Measurements from ENCODE around the gene NFKBIE.

The NFKBIE gene

DNA sequence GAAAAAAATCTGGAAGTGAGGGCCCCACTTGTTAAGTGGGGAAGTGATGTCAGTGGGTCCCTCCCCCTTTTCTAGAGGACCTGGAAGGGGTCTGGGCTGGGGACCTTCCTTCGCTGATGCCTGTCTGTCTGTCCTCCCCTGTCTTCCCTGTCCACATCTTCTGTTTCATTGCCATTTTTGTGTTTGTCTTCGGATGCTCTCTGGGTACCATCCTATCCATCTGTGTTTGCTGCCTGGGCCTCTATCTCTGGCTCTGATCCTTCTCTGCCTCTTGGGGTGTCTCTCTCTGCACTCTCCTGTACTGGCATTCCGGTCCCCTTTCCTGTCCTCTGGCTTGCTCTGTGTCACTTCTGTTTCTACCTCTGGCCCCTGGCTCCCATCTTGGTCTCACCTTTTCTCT is 7.2 kb upstream of the NFKBIE start:
- DNase-seq: no peak

DNA sequence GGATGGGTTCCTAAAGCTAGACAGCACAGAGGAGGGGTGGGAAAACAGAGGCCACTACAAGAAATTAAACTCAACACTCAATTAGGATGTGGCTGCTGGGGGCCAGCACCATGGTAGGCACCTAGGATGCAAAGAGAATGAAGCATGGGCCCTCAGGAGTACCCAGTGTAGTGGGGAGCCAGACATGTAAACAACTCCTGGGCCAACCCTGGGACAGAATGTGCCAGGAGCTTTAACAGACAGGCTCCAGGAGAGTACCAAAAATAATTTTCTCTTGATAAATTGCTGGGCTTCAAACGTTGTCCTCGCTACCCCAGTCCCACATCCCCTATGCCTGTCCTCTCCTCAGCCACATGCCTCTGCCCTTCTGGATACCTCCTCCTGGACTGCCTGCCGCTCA is 6.6 kb upstream of the NFKBIE start:
- no peak for DNase-seq

DNA sequence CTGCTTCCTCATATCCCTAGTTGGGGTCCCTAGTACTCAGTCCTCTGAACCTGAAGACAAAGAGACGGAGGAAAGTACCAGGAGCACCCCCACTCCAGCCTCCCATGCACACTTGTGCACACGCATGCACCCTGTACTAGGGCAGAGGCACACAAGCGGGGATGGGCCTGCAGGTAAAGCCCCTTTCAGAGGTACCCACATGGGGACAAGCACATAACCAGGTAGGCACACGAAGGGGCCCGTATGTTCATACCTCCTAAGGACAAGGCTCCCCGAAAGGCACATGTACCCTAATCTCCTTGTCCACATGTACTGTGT is 6.0 kb upstream of the NFKBIE start:
- no peak for DNase-seq

DNA sequence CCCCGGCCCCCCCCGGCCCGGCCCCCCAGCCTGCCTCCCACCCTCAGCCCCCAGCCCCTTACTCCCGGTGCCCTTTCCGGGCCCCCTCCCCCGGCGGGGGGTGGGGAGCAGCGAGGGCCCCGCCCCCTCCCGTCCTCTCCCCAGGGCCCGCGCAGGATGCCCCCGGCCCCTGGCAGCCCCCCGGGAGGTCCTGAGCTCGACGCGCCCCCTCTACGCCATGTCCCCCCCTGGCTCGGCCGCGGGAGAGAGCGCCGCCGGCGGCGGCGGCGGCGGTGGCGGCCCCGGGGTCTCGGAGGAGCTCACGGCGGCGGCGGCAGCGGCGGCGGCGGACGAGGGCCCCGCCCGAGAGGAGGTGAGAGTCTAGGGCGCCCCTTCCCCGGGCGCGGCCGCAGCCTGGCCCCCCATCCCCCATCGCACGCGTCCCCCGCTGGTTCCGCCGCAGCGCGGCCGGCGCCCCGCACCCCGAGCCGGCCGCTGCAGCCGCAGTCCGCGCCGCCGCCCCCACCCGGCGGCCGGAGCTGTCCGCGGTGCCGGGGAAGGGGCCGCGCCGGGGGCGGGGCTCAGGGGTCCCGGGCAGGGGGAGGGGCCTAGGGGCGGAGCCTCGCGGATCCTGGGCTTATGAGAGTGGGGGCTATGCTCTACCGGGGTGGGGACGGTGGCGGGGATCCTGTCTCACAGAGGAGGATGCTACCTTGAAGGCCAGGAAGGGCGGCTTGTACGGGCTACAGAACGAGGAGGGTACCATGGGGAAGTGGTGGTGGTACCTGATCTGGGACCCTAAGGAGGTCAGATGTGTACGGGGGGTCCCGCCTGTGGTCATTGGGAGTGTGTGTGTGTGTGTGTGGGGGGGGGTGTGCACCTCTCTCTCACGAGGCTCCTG is 5.4 kb upstream of the NFKBIE start:
- DNase-seq: no peak

DNA sequence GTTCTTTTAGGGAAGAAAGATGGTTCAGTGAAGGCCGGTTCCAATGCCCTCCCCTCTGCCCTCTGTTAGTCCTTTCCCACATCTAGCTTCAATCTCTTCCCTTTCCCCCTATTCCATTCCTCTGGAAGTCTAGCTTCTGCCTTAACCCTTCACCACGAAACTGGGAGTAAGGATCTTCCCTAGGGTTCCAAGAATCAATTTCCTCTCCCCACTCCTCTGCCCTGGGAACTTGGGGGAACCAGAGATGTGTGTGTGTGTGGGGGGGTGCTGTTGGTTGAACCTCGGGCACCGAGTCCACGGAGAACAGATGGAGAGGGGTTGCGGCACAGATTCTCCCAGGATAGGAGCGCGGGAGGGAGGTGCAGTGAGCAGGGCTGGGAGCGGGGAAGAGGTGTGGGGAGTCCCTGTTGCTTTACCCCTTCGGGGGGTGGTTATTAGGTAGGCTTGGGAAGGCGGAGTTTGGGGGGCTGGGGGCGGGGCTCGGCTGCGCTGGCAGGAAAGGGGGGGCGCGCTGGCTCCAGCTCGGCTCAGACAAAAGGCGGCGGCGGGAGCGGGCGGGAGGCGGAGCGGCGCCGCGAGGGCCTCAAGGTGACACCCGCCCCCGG is 4.7 kb upstream of the NFKBIE start, which contains the start of gene TMEM151B:
TSS of gene TMEM151B (plus strand) at position 530 of the 605 bp plus-strand sequence. CDS start 293 bp downstream, outside the sequence.
- no peak for DNase-seq

DNA sequence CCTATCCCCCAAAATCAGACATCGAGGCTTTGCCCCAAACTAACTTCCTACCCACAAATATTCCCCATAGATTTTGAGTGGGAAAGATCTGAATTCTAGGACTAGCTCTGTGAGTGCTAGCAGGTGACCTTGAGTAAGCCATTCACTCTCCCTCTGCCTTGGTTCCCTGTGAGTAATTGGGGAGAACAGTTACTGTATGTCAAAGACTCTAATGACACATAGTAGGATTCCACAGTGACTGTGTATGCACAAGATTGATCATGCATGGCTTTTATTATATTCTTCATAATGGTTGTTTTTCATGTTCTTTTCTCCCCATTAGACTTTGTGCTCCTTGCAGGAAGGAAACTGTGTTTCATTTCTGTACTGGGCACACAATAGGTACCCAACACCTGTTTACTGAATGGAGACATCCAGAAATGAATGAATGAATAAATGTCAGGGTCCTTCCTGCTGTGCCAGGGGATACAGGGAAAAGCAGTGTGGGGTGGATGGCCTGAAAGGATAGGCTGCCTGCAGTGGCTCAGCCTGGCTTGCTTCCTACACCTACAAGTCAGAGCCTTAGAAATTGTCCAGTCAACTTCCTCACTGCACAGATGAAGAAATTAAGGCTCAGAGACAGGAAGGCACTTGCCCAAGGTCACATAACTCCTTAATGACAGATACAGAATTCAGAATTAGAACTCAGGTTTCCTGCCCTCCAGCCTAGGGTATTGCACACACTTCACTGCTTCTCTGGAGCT is 4.0 kb upstream of the NFKBIE start:
- no peak for DNase-seq

DNA sequence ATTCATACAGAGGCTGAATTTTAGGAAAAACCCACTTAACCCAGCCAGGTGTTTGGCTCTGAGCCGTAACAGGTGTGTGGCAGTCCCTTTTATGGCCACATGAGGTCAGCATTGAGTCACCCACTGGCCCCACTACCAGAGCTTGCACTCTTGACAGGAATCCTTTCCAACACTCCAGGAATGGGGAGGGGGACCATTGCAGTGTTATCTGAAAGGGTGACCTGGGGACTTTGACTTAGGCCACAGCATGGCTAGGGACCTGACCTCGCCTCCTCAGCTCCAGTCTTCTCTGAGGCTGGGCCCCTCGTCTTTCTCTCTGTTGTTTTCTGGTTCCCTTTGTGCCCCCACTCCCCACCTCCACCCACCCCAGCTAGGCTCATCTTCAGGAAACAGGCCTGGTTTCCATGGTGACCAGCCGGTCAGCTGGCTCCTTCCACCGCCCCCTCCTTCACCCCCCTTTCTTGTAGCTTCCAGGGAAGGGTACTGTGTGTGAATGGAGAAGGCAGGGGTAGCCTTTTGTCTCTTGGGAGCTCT is 2.8 kb upstream of the NFKBIE start:
- no peak for DNase-seq

DNA sequence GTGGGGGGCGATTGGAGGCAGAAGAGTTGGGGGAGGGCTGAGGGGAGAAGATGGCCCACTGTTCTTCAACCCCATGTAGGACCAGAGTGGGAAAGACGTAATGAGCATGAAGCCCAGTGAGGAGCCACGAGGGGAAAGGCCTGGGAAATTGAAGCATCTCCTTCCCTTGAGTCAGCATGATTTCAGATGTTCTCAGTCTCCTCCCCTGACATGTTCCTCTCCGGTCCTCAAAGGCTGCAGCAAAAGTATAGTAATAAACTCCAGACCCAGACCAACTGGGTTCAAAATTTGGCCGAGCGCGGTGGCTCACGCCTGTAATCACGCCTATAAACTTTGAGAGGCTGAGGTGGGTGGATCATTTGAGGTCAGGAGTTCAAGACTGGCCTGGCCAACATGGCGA is 1.9 kb upstream of the NFKBIE start:
- DNase-seq: no peak

DNA sequence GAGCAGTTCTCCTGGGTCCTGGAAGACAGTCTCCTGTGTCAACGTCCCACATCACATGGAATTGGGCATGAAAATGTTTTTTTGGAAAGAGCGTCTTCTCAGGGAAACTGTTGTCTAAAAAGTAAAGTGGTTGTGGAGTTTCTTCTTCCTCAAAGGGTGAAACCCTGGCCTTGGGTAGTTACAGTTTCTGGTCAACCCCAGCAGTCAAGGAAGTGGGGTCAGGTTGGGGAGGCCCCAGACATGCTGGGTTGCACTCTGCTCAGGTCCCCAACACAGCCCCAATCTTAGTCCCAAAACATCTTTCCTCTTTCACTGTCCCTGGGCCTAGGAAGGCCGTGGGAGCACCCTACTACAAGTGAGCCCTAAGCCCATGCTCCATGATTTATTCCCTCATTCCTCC is 996 bp upstream of the NFKBIE start:
- no peak for DNase-seq

DNA sequence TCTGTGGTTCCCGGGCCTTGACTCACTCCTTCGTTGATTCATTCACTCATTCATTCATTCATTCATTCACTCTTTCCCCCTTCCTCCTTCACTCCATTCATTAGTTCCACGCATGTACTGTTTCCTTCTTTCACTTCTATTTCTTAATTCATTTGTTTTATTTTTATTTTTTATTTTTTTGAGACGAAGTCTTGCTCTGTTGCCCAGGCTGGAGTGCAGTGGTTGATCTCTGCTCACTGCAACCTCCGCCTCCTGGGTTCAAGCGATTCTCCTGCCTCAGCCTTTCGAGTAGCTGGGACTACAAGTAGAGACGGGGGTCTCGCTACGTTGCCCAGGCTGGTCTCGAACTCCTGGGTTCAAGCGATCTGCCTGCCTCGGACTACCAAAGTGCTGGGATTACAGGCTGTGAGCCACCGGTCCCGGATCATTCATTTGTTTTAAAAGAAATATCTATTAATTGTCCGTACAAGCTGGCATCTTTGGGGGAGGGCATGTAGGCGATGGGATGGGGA is 427 bp upstream of the NFKBIE start:
- DNase-seq: no peak

DNA sequence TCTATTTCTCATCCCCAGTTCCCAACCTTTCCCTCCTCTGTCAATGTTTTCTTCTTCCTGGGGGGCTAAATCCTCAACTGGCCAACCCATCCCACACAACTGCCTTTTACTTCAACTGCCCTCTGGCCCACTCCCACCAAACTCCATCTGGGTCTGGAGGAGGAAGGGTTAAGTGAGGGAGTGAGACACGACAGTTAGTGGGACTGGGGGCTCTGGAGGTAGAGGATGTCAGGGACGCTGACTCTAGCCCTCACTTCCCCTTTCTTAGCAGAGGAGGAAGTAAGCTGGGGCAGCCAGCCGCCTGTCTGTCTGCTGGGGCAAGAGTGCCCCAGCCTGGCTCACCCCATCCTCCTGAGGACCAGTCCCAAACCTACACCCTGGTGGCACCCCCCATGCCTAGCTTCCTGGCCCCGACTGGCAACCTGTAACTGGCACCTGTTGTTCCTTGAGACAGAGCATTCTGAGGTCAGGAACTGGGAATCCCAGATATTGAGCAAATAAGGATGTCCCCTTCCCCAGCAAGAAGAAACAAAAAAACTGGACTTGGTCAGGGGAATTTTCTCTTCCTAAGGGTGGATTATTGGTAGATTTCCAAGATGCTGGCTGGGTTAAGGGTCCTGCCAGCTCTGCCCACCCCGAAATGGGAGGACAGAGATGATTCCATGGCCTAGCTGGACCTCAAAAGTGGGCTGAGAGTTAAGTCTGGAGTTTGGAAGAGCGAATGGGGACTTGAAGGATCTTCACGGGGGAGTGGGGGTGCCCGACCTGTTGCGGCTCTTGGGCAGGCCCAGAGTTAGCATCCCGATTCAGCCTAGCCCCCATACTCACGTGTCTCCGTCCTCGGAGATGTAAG is 971 bp downstream of the NFKBIE start:
- DNase-seq: no peak

DNA sequence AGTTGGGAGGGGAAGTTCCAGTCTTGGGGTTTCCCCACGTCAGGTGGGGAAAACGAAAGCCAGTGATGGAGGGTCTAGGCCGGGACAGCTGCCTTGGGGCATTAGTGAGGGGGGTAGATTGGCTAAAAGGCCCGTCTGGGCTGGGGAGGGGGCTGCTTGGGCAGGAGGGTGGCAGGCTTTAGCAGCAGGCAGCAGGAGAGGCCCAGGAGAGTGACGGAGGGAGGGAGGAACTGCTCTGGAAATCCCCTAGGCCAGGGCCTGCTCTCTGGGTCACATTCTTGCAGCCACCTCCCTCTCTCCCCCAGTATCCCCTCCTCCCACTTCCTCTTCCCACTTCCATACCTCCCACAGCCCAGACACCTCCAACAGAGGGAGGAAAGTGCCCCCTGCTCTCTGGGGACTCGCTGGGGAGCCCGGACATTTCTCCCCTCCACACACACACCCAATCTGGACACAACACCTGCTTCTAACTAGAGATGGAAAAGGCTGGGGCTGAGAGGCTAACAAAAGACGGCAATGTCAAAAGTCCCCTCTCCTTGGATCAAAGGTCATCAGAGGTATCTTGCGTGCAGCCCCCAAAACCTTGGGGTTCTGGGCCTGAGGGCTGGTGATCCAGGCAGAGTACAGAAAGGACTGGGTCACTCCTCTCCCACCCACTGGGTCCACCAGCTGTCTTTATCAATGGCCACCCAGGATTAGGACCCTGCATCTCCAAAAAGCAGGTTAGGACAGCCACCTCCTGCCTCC is 1.8 kb downstream of the NFKBIE start:
- no peak for DNase-seq

DNA sequence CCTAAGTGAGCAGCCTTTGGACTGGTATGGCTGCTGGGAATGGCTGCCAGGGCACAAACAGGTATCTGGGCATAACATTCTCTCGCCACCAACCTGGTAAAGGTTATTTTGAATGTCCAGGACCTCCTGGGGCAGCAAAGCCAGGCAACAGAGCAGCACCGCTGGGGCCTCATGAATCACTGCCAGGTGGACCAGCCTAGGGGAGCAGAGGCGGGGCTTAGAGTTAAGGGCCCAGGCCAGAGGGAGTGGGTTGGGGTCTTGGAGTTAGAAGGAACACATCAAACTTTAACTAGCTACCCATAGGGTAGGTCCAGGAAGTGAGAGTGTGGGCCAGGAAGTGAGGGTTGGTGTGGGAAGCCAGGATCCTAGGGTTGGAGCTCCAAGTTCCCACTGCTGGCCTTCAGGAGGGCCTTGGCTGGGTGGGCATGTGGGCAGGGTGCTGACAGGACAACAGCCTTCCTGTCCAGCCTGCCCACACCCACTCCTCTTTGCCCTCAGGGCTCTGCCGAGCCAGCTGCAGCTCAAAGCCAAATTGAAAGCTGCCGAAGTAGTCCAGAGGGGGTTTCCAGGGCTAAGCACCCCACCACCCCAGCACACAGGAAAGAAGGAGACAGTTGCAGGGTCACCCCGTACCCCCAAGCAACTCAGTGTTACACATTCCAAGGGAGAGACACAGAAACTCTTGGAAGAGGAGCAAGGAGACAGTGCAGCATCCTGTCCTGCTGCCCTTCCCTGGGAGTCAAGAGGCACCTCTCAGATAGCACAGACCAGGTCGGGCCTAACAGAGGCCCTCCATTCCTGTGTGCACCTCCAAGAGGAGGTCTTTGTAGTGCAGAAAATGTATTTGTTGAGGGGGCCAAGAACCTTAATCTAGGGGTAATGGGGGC is 2.6 kb downstream of the NFKBIE start:
- DNase-seq: no peak

DNA sequence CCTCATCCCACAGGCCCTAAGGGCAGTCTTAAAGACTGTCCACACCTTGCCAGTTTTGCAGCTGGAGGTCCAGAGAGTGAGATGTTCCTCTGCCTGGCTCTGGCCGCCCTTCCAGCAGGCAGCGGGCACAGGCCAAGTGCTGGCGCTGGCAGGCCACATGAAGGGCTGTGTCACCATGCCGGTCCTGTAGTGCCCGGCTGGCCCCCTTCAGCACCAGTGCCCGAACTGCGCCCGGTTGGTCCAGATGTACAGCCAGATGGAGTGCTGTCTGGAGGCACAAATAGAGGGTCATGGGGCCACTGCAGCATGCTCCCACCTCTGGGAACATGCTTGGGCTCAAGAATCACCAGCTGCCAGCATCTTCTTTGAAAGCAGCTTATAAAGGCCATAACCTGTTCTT is 3.8 kb downstream of the NFKBIE start:
- no peak for DNase-seq

DNA sequence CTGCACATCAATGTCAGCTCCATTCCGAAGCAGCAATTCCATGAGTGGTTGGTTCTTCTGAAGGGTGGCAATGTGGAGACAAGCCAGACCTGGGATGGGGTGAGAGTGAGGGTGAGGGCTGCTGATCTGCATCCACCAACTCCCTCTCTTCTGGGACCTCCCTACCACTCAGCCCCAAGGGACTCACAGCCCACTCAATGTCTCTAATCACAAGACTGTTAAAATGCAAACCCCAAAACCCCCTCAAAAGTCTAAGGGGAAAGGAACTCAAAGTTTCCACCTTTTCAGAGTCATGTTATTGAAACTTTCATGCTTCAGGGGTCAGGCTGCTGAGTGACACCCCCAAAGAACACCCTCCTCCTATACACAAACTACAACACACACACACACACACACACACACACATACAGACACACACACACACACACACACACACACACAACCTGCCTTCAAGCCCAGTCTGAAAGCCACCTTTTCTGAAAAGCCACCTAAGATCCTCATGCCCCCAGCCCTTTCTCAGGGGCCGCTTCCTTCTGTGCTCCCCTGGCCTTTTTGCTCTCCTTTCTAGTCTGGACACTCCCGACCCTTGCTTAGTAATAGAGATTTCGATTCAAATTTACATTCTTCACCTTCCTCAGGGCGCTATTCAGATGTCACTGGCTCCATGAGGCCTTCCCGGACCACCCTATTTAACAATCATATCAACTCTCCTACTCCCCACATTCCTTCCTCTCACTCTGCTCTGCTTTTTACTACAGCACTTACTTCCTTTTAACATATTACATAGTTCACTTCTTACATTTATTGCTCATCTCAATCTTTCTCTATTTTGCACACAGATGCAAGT is 4.7 kb downstream of the NFKBIE start:
- DNase-seq: no peak

DNA sequence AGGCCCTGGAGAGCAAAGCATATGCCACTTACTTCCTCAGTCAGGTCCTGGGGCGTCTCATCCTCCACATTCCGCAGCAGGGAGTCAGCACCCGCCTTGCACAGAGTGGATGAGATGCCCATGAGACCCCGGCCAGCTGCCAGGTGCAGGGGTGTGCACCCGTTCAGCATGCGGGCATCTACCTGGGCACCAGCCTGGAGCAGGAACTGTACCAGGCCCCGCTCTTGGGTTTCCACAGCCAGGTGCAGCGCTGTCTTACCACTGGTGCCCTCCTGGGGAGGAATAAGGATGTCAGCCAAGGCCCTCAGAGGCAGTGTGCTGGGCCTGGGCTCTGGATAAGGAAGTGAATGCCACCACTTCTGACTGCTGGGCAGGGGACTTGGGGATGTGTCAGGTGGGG is 5.3 kb downstream of the NFKBIE start:
- no peak for DNase-seq

DNA sequence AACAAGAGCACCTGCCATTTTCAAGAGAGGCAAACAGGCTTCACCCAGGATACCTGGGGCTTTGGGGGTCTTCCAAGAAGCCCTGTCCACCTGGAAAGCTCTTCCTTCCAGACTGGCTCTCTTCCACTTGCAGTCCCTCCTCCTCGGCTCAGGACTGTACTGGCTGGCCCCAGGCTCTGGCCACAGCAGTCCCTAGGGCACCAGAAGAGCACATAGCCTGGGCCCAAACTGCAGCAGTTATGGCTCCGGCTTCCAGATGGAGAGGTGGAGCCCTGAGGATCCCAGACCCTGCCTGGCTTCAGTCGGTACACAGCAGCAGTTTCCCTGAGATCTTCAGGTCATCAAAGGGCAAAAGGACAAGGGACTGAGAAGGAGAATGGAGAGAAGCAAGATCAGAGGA is 6.4 kb downstream of the NFKBIE start:
- DNase-seq: no peak

DNA sequence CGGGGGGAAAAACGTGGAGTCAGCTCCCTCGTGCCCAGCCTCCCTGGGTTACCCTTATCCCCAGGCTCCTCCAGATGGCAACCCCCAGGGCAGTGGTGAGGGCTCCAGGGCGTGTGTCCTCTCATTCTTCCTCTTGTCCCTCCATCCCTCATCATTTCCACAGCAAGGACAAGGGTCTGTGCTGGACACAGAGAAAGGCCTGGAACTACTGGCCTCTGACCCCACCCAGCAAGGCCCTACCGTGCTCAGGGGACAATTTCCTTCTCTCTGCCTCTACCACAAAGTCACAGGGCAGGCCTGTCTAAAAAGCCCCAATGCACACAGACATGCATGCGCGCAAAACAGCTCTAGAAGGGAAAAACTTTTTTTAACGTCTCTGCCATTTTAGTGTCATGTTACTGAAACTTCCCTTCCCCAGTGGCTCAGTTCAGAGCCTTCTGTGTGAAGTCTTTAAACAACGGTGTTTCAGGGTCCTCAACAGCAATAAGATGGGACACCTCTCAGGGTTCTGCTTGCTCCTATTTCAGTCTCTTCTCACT is 7.0 kb downstream of the NFKBIE start:
- DNase-seq: no peak

DNA sequence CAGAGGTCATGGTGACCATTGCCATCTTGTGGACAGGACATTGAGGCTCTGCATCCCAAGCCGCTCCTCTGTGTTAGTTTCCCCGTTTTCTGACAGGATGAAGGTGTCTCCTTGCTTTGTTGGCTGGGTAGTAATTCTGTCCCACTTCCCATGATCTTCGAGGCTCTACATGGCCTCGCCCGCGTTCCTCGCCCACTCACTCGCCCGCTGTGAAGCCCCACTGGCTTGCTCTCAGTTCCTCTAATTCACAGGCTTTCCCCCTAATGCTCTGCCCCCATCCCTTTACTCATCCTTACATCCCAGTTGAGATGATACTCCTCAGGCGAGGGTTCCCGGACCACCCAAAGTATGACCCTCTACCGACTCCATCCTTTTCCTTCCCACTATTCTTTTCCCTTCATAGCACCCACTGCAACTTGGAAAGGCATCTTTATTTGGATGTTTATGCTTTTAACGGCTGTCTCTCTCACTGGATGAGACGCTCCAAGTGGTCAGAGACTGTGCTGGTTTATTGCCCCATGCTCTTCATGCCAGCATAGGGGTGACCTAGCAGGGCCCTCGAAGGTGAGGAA is 7.5 kb downstream of the NFKBIE start:
- DNase-seq: no peak

All from NCI-H446 treated with DMSO at 0.1 percent for 48 hours (cell line).